ENCODE data around the gene FAM222B. TPM values are rescaled to one million over a fixed set of nuclear protein-coding genes. Genes with fewer than 3 reads are reported as not detected.

The FAM222B gene
- polyA plus RNA-seq, 1 experiment: 5.2 TPM

- ChIA-PET POLR2A (interaction anchor here (1.7 kb wide), 1 partner anchor 23 kb away, joined by 19 read pairs; no protein-coding TSS in a partner anchor), CTCF (interaction anchor here (0.6 to 10.9 kb wide), 49 partner anchors 8 to 397 kb away, joined by 3 to 416 read pairs (median 5); partner anchors contain the start of genes DHRS13, FAM222B, PHF12 and PROCA1)
- peak; percentile 99 for TF ChIP-seq CTCF (IDR thresholded peaks at IDR 0.05; ENCODE audit: insufficient read depth, low read depth, low read length)
- Histone ChIP-seq H3K36me3 (ENCODE audit: control insufficient read depth, insufficient read depth, low read length) (peaks cover 15% of the 10 kb centered on the region), H3K4me3 (ENCODE audit: low read depth, low read length) (peak overlapping the region; percentile 71), H3K27me3 (ENCODE audit: control insufficient read depth, insufficient read depth, low read length) (no peaks in the 10 kb centered on the region)
- DNase-seq (ENCODE audit: low read depth): peak; percentile 65
Observed at GRCh38 chr17:28726627-28727491, 115.7 kb downstream of the FAM222B start.

DNA sequence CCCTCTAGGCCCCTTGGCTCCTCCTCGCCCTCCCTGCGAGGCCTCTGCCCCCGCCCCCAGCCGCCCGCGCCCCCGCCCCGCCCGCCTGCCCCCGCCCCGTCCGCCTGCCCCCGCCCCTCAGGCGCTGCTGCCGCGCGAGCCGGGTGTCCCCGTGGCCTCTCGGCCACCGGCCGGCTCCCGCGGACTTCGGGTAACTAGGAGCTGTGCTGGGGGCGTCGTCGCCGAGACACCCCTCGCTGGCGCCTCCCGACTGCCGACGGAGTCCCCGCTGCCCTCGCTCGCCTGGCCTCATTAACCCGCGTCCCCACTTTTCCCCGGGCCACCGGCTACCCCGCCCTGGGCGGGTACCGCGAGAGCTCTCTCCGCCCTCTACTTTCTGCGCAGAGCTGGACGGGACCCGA is 116.4 kb downstream of the FAM222B start, which contains the start of gene TLCD1:
Gene TLCD1 (minus strand): TSS at position 8 of the 401 bp plus-strand sequence. CDS start 136 bp downstream, outside the sequence.
- no peaks in the 10 kb centered on the region for H3K27me3 ChIP-seq (ENCODE audit: control insufficient read depth, insufficient read depth, low read length)
- no peak for DNase-seq (ENCODE audit: low read depth)
- TF ChIP-seq CTCF (IDR thresholded peaks at IDR 0.05; ENCODE audit: insufficient read depth, low read depth, low read length): no peak
- H3K36me3 ChIP-seq (ENCODE audit: control insufficient read depth, insufficient read depth, low read length): peaks cover 18% of the 10 kb centered on the region
- peak within 1 kb of the TSS; percentile 71 for H3K4me3 ChIP-seq (ENCODE audit: low read depth, low read length)
- ChIA-PET CTCF (interaction anchor here (0.8 to 10.9 kb wide), 41 partner anchors 7 to 398 kb away, joined by 3 to 416 read pairs (median 6); partner anchors contain the start of genes DHRS13, FAM222B, PHF12 and PROCA1), POLR2A (interaction anchor here (1.7 kb wide), 1 partner anchor 23 kb away, joined by 19 read pairs; no protein-coding TSS in a partner anchor)

GRCh38 chr17:28725660-28726225 is 116.8 kb downstream of the FAM222B start:
- Histone ChIP-seq H3K36me3 (ENCODE audit: control insufficient read depth, insufficient read depth, low read length) (peaks cover 18% of the 10 kb centered on the region), H3K27me3 (ENCODE audit: control insufficient read depth, insufficient read depth, low read length) (no peaks in the 10 kb centered on the region), H3K4me3 (ENCODE audit: low read depth, low read length) (peak overlapping the region; percentile 71)
- ChIA-PET POLR2A (interaction anchor here (0.6 to 1.7 kb wide), 2 partner anchors 24 to 174 kb away, joined by 3 to 19 read pairs; no protein-coding TSS in a partner anchor), CTCF (interaction anchor here (0.8 to 10.9 kb wide), 27 partner anchors 10 to 391 kb away, joined by 3 to 416 read pairs (median 8); partner anchors contain the start of genes FAM222B, PHF12, PROCA1 and TRAF4)
- TF ChIP-seq CTCF (IDR thresholded peaks at IDR 0.05; ENCODE audit: insufficient read depth, low read depth, low read length): no peak
- DNase-seq (ENCODE audit: low read depth): no peak

GRCh38 chr17:28725166-28725659 is 117.4 kb downstream of the FAM222B start:
- peak overlapping the region; percentile 71 for H3K4me3 ChIP-seq (ENCODE audit: low read depth, low read length)
- DNase-seq (ENCODE audit: low read depth): no peak
- no peaks in the 10 kb centered on the region for H3K27me3 ChIP-seq (ENCODE audit: control insufficient read depth, insufficient read depth, low read length)
- peaks cover 18% of the 10 kb centered on the region for H3K36me3 ChIP-seq (ENCODE audit: control insufficient read depth, insufficient read depth, low read length)
- CTCF ChIA-PET: interaction anchor here (0.8 to 10.9 kb wide), 7 partner anchors 14 to 228 kb away, joined by 3 to 416 read pairs (median 5); partner anchors contain the start of genes PROCA1 and TRAF4
- POLR2A ChIA-PET: interaction anchor here (0.6 kb wide), 1 partner anchor 174 kb away, joined by 3 read pairs; no protein-coding TSS in a partner anchor
- 0 out of 2 replicates have a peak, but pooled peaks have one; percentile 17 for TF ChIP-seq CTCF (IDR thresholded peaks at IDR 0.05; ENCODE audit: insufficient read depth, low read depth, low read length)
